ENCODE results near the gene LEFTY1. TPM values are rescaled to one million over a fixed set of nuclear protein-coding genes. Genes with fewer than 3 reads are reported as not detected.

The LEFTY1 gene
- total RNA-seq, 1 experiment from 2014 or later: 0.13 TPM

- no peak for DNase-seq (ENCODE audit: low spot score)
Observed at GRCh38 chr1:225873281-225873850, 15.6 kb downstream of the LEFTY1 start.

GRCh38 chr1:225872075-225872430, 16.9 kb downstream of the LEFTY1 start:
- no peak for DNase-seq (ENCODE audit: low spot score)

- DNase-seq (ENCODE audit: low spot score): peak; percentile 76
Observed at GRCh38 chr1:225871359-225872074, 17.4 kb downstream of the LEFTY1 start.

- DNase-seq (ENCODE audit: low spot score): no peak
Observed at GRCh38 chr1:225870911-225871310, 18.0 kb downstream of the LEFTY1 start.

GRCh38 chr1:225868631-225869330, 20.2 kb downstream of the LEFTY1 start:
- DNase-seq (ENCODE audit: low spot score): peak; percentile 46

GRCh38 chr1:225866981-225867380, 22.0 kb downstream of the LEFTY1 start:
- DNase-seq (ENCODE audit: low spot score): no peak

- DNase-seq (ENCODE audit: low spot score): no peak
Observed at GRCh38 chr1:225866061-225866837, 22.7 kb downstream of the LEFTY1 start.

GRCh38 chr1:225865514-225865913, 23.4 kb downstream of the LEFTY1 start:
- DNase-seq (ENCODE audit: low spot score): no peak

GRCh38 chr1:225863167-225863566, 25.8 kb downstream of the LEFTY1 start:
- DNase-seq (ENCODE audit: low spot score): no peak

GRCh38 chr1:225862581-225862950, 26.4 kb downstream of the LEFTY1 start:
- DNase-seq (ENCODE audit: low spot score): no peak

- DNase-seq (ENCODE audit: low spot score): no peak
Observed at GRCh38 chr1:225861834-225862580, 26.9 kb downstream of the LEFTY1 start.

GRCh38 chr1:225860876-225861441, 28.0 kb downstream of the LEFTY1 start:
- DNase-seq (ENCODE audit: low spot score): no peak

GRCh38 chr1:225860107-225860506, 28.8 kb downstream of the LEFTY1 start:
- DNase-seq (ENCODE audit: low spot score): no peak

GRCh38 chr1:225859151-225859550, 29.8 kb downstream of the LEFTY1 start:
- no peak for DNase-seq (ENCODE audit: low spot score)

GRCh38 chr1:225857256-225857655, 31.7 kb downstream of the LEFTY1 start:
- no peak for DNase-seq (ENCODE audit: low spot score)

- no peak for DNase-seq (ENCODE audit: low spot score)
Observed at GRCh38 chr1:225855503-225856300, 33.2 kb downstream of the LEFTY1 start.

GRCh38 chr1:225853441-225853840, 35.5 kb downstream of the LEFTY1 start:
- no peak for DNase-seq (ENCODE audit: low spot score)

GRCh38 chr1:225852413-225853124, 36.4 kb downstream of the LEFTY1 start:
- no peak for DNase-seq (ENCODE audit: low spot score)

GRCh38 chr1:225851805-225852204, 37.1 kb downstream of the LEFTY1 start:
- no peak for DNase-seq (ENCODE audit: low spot score)

GRCh38 chr1:225850370-225850769, 38.6 kb downstream of the LEFTY1 start:
- no peak for DNase-seq (ENCODE audit: low spot score)
